ENCODE results near the gene GOLGA3. TPM values are rescaled to one million over a fixed set of nuclear protein-coding genes. Genes with fewer than 3 reads are reported as not detected.
"Not testable (repeated sequence)": the region's sequence is repeated elsewhere in the genome, so short reads cannot be mapped to it uniquely, and the experiment has no call there.

Gene GOLGA3
- total RNA-seq, 1 experiment from 2014 or later, result 17.7 TPM

DNA sequence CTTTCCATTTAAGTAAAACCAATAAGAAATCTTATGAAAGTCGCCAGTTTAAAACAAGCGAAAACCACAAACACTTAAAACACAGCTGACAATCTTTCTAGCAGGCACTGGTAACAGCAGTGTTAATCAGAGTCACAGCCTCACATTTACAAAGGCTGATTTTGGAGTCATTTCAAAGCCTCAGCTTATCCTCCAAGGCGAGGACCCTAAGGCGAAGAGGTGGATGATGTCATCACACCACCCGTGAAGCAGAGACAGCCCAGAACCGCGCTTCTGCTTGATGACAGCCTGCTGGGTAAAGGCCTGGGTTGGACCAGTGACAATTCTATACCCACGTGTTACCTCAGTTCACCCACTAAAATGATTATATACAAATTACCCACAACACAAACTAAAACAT is 10.1 kb downstream of the GOLGA3 start:
- no peak for DNase-seq (ENCODE audit: low read depth)

DNA sequence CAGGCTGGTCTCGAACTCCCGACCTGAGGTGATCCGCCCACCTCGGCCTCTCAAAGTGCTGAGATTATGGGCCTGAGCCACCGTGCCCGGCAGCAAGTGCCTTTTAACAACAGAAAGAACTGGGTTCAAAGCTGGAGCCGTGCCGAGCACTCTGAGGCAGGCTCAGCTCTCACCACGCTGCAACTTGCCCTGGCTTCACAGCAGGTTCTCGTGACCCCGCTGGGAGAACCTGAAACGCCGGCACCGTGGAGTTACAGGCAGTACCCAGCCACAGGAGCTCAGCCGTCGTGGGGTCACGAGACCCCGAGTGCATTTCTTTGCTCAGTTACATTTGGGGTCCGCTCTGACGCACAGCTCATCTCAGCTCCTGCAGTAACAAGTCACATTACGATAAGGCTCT is 14.4 kb downstream of the GOLGA3 start:
- no peak for DNase-seq (ENCODE audit: low read depth)

DNA sequence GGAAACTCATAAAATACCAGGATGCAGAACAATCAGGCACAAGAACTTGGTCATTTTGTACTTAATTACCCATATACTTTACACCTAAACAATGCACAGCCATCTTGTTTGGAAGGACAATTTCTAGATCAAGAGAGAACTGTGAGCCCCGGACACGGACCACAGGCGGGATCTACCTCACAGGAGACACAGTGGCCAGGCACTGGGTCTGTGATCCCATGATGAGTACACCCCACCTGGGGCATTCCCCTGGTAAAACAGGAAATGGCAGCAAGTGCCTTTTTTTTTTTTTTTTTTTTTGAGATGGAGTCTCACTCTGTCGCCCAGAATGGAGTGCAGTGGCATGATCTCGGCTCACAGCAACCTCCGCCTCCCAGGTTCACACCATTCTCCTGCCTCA is 15.2 kb downstream of the GOLGA3 start:
- no peak for DNase-seq (ENCODE audit: low read depth)

DNA sequence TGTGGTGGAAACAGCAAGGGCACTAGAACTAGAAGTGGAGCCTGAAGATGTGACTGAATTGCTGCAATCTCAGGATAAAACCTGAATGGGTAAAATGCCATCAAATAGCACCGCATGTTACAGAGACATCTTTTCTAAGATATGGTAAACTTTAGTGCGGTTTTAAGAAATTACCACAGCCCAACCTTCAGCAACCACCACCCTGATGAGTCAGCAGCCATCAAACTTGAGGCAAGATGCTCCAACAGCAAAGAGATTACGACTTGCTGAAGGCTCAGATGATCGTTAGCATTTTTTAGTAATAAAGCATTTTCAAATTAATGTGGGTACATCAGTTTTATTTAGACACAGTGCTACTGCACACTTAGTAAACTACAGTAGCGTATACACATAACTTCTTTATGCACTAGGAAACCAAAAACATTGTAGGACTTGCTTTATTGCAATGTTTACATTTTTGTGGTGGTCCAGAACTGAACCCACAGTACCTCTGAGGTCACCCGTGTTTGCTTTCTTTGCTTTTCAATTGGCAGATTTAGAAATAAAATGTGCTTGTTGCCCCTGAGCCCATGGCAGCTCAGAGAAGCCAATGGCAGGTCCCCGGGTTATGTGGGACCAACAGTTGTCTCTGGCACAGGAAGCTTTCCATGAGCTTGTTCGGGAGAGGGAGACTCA is 15.9 kb downstream of the GOLGA3 start:
- DNase-seq (ENCODE audit: low read depth), result peak; percentile 68

DNA sequence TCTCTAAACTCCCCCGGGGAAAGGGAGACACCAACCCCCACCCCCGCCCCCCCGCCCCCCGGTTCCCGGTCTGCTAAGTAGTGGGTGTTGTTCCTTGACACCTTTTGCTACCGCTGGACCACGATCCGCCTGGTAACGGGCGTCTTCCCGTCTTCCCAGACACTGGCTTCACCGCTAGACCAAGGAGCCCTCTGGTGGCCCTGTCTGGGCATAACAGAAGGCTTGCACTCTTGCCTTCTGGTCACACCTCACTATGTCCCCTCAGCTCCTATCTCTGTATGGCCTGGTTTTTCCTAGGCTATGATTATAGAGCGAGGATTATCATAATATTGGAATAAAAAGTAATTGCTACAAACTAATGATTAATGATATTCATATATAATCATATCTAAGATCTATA is 19.3 kb downstream of the GOLGA3 start:
- peak; percentile 19 for DNase-seq (ENCODE audit: low read depth)

DNA sequence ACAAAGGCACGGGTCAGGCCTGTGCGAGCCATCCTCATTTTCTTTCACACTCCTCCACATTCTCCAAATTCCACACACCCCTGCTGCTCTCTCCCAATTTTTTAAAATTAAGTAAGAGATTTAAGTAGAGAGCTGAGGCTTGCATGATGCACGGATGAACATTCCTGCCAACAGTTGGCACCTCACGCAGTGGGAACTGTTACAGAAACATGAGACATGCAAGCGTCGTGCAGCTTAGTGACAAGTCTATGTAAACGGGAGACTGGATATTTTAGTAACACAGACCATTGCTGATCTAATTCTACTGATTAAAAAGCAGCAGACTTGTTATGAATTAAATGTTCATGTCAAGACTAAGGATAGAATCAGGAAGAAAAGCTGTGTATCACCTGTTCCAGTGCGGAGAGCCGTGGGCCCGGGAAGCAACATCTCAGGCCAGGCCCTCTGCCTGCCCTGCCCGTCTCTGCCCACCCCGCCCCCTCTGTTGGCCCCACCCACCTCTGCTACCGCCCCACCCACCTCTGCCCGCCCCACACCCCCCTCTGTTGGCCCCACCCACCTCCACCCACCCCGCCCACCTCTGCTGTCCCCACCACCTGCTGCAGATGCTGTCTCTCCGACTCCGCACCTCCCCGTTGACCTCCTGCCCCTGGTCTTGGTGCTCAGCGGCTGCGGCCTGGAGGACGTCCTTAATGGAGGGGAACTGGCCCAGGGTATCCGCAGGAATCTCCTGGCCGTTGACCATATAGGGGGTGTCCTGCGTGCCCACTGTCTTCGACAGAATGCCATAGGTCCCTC is 21.2 kb downstream of the GOLGA3 start:
- no peak for DNase-seq (ENCODE audit: low read depth)

DNA sequence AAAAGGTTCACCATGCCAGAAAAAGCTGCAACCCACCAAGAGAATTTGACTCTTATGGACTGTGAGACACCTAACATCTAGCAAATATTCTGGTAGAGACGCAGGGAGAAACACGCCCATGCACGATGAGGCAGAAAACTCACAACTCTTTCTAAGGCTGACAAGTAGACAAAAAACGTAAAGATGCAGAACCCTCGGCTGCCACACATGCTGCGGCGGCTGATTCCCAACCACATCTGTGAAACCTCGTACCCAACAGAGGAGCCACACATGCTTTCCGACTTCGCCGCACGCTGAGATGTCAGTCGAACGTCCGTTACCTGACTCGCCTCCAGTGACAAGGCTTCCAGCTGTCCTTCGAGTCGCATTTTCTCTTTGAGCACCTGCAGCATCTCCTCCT is 21.8 kb downstream of the GOLGA3 start:
- DNase-seq (ENCODE audit: low read depth), result no peak

DNA sequence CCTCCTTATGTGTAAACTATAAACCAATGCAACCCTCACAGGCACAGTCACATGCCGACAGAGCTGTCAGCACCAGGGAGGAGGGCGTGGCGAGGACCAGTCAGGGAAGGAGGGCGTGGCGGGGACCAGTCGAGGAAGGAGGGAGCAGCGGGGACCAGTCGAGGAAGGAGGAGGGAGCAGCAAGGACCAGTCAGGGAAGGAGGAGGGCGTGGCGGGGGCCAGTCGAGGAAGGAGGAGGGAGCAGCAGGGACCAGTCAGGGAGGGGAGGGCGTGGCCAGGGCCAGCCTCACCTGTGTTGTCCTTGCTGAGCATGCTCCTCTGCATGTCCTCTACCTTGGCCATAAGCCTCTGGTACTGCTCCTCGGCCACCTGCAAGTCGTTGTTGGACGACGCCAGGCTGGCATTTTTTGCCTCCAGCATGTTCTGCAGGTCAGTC is 24.2 kb downstream of the GOLGA3 start:
- DNase-seq (ENCODE audit: low read depth), result no peak

DNA sequence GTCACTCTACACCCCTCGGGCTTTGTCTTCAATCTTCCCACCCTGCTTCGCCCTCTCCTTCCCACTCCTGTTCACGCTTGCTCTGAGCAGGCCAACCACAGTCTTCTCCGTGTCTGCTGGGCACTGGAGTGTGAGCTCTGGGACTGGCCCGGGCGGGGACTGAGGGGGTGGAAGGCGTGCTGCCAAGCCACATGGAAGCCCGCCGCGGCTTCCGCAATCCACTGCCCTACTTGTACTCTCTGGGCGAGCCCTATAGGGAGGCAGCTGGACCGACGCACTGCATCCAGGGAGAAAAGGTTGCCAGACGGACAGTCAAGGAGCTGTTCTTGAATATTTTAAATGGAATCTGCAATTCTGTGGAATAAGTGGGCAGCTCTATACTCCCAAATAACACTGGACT is 24.8 kb downstream of the GOLGA3 start:
- no peak for DNase-seq (ENCODE audit: low read depth)

DNA sequence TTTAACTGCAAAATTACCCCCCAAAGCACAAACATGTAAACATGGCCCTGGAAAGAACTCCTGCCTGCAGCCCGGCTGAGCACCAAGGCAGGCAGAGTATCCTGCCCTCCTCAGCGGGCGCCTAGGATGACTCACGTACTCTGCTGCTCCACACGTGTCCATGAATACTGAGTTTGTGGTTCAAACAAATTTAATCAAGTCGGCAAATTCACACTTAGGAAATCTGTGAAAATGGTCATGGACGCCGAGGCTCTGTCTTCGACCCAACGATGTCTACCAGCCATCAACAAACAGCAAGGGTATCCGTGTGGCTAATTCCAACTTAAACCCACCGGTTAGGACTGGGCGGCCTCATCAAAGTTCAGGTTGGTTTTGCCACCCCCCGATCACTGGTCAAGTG is 25.5 kb downstream of the GOLGA3 start:
- DNase-seq (ENCODE audit: low read depth), result no peak

DNA sequence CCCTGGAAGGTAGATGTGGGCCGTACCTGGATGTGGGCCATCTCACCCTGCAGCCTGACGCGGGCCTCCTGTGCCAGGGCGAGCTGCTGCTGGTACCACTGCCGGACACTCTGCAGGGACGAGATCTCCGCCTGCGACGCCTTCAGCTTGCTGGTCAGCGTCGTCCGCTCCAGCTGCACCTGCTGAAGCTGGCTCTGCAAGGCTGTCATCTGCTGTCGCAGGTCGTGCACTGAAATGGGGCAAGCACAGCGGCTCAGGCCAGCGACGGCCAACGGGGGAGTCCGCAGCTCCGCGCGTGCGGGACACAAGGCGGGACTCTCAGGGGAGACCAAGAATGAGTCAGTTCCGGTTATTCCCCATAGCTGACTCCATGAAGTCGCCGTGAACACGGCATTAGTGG is 26.9 kb downstream of the GOLGA3 start:
- no peak for DNase-seq (ENCODE audit: low read depth)

DNA sequence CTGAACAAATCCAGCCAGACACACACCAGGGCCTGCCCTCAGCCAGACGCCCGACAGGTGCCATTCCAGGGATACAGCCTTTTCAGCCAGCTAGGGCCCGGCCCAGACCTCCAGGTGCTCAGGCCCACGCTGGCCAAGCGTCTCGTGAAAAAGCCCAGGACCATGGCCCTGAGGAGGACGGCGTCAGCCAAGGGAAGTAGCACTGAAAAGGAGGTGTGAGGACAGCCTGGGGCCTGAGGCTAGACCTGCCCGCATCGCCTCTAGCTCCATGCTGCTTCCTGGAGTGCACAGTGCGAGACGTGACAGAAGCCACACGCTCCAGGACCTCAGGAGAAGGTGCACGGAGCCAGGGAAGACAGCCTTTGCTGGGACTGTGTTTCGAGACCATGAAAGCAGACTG is 29.8 kb downstream of the GOLGA3 start:
- DNase-seq (ENCODE audit: low read depth), result no peak

DNA sequence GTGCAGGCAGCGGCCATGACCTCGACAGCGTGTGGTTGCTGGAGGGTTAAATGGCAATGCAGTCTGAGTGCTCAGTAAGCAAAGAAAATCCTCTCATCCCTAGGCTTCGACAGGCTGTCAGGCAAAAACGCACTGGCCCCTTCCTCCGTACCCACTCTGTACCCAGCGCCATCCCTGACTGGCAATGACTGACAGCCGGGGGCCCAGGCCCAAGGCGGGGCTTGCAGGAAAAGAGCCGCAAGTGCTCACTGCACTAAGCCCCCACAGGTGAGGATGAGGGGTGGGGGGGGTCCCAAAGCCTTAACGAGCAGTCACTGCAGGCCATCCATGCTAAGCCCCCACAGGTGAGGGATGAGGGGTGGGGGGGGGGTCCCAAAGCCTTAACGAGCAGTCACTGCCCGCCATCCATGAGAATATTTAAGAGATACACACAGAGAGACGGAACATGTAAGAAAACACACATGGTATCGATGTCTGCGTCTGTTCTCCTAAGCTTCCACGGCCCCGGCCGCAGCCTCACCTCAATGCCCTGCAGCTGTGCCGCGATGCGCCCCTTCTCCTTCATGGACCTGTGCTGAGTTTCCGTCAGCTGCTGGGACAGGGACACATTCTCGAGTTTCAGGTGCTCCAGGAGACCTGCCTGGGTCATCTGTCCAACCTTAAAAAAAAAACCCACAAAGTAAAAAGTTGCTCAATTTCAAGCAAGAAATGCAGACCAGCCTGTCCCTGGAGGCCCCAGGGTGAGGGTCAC is 30.7 kb downstream of the GOLGA3 start:
- DNase-seq (ENCODE audit: low read depth), result no peak

DNA sequence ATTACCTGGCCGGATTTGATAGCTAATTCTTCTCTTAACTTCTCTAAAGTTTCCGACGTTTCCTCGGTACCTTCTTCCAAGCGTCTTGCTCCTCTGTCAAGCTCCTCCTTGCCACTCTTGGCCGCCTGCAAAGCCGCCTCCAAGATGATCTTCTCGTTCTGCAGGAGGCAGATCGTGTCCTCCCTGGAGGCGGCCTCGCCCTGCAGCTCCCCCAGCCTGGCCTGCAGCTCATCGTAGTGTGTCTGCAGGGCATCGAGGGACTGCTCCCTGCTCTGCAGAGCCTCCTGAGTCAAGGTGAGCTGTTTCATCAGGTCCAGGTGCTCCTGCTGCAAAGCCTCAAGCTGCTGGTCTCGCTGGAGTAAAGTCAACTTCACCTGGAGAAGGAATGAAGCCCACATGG is 32.8 kb downstream of the GOLGA3 start:
- DNase-seq (ENCODE audit: low read depth), result no peak

DNA sequence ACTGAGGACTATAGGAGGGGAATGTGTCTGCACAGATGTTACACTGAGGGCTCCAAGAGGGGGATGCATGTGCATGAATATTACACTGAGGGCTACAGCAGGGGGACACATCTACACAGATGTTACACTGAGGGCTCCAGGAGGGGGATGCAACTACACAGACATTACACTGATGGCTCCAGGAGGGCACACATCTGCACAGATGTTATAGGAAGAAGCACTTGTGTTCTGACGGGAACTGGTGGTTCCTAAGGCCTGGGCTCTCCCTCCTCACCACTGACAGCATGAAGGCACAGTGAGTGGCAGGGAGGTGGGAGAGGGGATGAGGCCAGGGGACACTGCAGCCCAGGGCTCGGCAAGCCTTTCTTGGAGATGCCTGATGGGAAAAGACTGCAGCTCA is 36.7 kb downstream of the GOLGA3 start:
- not testable (repeated sequence) for DNase-seq (ENCODE audit: low read depth)

DNA sequence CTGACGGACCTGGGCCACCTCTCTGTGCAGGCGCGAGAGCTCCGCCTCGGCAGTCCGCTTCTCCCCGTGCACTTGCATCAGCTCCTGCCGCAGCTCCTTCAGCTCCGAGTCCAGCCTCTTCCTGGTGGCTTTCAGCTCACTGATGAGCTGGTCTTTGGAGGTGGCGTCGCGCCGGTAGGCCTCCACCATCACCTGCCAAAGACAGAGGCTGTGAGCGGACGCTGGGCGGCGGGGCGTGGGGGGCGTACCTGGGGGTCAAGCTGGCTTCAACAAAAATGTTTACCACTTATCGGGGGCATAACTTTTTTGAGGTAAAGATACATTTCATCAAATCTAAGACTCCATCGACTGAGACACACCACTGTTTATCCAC is 39.6 kb downstream of the GOLGA3 start:
- DNase-seq (ENCODE audit: low read depth), result no peak

DNA sequence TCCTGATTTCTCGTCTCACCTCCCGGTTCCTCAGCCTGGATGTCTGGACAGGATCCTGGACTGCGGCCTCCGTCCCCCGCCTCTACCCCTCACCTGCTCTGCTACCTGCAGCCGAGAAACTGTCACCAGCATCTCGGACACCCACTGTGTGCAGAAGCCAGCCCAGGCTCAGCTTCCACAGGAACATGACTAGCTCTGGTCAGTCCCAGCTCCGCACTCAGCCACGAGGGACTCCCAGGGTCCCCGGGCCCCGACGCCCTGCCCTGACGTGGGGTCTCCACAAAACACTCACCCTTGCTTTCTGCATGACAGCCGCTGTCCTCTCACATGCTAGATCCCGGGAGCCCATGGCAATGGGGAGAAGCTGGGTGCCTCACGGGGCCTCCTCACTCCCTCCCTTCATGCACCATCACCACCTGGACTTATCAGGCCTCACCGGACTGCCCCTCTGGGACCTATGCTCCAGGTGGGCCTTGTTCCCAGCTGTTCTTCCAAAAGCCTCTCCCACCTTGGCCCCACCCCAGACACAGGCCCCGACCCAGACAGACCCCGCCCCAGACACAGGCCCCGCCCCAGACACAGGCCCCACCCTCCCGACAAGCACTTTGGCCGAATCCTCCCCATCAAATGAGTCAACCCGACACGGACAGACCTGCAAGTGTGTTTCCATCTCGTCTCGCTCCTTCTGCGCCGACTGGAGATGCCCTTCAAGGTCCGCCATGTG is 40.1 kb downstream of the GOLGA3 start:
- DNase-seq (ENCODE audit: low read depth), result no peak

DNA sequence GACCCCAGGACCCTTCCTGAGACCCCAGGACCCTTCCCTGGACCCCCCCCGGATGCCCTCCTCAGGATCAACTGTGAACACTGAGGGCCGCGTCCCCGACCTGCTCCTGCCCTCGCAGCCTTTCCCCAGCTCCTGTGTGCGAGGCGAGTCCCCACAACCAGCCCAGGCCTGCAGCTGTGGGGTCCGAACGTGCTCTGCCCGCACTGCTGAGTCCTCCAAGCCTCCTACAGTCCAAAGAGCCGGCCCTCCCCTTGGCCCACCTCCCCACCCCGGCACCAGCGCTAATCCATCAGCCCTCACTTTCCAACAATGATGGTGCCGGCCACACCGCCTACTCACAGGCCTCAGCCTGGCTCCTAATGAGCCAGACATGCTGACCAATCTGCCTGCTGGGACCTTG is 40.8 kb downstream of the GOLGA3 start:
- DNase-seq (ENCODE audit: low read depth), result no peak

DNA sequence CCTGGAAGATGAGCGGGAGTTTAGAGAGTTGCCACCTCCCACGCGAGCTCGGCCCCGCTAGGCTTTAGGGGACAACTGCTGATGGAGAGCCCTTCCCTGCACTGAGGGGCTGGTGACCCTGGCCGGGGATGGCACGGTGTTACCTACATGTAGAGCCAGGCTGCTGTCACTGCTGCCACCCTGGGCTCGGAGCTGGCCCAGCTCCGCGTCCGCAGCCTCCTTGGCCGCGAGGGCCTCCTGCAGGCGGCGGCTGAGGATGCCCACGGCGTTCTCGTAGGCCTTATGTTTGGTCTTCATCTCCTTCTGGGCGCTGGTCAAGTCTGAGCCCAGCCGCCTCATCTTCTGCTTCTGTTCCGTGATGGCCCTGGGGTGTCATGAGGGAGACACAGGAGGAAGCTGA is 42.5 kb downstream of the GOLGA3 start:
- DNase-seq (ENCODE audit: low read depth), result no peak

DNA sequence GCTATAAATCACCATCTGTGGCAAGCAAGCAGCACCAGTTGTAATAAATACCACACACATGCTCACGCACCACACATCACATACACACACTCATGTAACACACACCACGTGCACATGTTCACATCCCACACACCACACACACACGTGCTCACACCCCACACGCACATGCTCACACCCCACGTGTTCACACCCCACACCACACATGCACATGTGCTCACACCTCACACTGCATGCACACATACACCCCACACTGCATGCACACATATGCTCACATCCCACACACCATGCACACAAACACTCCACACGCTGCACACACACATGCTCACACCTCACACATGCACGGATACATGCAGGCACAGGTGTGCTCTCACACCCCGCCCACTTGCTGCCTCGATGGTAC is 44.1 kb downstream of the GOLGA3 start:
- DNase-seq (ENCODE audit: low read depth), result no peak

DNA sequence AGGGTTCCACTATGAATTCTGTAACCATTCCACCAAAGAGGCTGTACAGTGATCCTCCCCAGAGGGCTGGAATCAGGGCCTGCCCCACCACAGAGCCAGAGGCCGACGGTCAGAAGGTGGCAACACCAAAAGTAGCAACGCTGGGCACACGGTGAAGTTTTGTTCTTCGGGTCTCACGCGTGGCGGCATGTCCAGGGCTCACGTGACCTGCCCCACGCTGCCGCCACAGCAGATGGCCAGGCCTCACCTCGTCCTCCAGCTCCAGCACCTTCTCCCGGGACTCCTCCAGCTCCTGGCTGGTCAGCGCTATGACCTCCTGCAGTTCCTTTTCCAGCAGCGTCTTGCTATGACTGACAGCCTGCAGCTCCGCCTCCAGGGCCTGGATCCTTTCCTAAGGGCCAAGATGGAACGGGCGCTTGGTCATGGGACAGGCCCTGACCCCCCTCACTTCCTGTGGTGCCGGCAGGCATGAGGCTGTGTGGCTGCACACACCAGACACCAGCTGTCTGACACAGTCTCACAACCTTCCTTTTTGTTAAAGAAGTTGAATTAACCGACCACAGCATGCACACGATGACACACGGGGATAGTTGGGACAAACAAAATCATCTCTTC is 44.6 kb downstream of the GOLGA3 start:
- DNase-seq (ENCODE audit: low read depth), result peak; percentile 56

DNA sequence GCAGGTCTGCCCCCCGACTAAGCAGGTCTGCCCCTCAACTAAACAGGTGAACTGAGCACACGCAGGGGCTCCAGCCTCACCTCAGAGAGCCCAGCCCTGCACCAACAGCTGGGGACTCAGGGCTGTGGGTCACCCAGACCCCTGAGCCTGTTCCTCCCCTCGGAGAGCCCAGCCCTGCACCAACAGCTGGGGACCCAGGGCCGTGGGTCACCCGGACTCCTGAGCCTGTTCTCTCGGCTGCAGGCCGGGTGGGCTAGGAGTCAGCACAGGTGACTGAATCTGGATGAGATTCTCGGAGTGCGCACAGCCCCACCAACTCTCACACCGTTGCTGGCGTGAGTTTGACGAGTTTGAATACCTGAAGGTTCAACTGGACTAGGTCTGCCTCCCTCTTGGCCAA is 46.7 kb downstream of the GOLGA3 start:
- no peak for DNase-seq (ENCODE audit: low read depth)
